HEK293 (cell line): ENCODE measurements around the gene ZNF521.

Experiments used
- ZNF266 ChIP-seq: fragments of 450-650 bp; formaldehyde crosslinking; IDR thresholded peaks from 2 replicates; pipeline ENCODE4 v1.5.1; 2016; ENCODE audit warnings: missing biosample characterization, missing genetic modification characterization, low read depth
- TF ChIP-seq, protein P1 (sequence below): fragments of 450-650 bp; formaldehyde crosslinking; IDR thresholded peaks from 2 replicates; pipeline ENCODE4 v1.5.1; 2016; ENCODE audit warnings: missing biosample characterization, missing genetic modification characterization
- TF ChIP-seq, protein P2 (sequence below): fragments of 450-650 bp; formaldehyde crosslinking; IDR thresholded peaks from 2 replicates; pipeline ENCODE4 v1.5.1; 2016; ENCODE audit warnings: missing biosample characterization, missing genetic modification characterization

DNA sequence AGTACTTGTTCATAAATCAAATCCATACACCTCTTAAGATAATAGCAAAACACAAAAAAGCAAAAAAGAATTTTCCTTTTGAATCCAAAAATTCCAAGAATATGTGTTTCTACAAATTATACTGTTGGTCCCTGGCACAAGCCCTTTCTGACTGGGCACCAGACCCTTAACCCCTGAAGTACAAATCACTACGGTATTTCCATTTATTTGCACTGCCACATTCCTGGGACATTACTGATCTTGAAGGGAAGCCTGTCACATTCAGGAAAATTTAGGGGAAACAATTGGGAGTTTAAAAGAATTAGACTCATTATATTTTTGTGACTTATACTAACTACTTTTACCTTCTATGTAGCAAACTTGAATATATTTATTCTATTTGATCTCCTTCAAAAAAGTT lies 98.8 kb downstream of the ZNF521 start:
- TF ChIP-seq, protein P1, sequence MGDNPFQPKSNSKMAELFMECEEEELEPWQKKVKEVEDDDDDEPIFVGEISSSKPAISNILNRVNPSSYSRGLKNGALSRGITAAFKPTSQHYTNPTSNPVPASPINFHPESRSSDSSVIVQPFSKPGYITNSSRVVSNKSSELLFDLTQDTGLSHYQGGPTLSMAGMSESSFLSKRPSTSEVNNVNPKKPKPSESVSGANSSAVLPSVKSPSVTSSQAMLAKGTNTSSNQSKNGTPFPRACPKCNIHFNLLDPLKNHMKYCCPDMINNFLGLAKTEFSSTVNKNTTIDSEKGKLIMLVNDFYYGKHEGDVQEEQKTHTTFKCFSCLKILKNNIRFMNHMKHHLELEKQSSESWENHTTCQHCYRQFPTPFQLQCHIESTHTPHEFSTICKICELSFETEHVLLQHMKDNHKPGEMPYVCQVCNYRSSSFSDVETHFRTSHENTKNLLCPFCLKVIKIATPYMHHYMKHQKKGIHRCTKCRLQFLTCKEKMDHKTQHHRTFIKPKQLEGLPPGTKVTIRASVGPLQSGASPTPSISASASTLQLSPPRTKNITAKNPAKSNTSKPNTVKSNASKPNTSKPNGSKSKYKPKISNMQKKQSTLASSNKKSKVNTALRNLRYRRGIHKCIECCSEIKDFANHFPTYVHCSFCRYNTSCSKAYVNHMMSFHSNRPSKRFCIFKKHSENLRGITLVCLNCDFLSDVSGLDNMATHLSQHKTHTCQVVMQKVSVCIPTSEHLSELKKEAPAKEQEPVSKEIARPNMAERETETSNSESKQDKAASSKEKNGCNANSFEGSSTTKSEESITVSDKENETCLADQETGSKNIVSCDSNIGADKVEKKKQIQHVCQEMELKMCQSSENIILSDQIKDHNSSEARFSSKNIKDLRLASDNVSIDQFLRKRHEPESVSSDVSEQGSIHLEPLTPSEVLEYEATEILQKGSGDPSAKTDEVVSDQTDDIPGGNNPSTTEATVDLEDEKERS (tag by site-specific recombination) = no peak
- TF ChIP-seq, protein P2, sequence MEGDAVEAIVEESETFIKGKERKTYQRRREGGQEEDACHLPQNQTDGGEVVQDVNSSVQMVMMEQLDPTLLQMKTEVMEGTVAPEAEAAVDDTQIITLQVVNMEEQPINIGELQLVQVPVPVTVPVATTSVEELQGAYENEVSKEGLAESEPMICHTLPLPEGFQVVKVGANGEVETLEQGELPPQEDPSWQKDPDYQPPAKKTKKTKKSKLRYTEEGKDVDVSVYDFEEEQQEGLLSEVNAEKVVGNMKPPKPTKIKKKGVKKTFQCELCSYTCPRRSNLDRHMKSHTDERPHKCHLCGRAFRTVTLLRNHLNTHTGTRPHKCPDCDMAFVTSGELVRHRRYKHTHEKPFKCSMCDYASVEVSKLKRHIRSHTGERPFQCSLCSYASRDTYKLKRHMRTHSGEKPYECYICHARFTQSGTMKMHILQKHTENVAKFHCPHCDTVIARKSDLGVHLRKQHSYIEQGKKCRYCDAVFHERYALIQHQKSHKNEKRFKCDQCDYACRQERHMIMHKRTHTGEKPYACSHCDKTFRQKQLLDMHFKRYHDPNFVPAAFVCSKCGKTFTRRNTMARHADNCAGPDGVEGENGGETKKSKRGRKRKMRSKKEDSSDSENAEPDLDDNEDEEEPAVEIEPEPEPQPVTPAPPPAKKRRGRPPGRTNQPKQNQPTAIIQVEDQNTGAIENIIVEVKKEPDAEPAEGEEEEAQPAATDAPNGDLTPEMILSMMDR (tag by site-specific recombination) = no peak
- TF ChIP-seq ZNF266 (tag by site-specific recombination) = no peak
